Chondrocyte (in vitro differentiated cells): ENCODE data around the gene CREB3. TPM values are rescaled to one million over a fixed set of nuclear protein-coding genes. Genes with fewer than 3 reads are reported as not detected.

Source experiments
- DNase-seq: peaks from one replicate; pipeline ENCODE4 v3.0.0; 2021; ENCODE audit warnings: mixed read lengths, low spot score
- H3K27ac Mint-ChIP-seq: one replicate; pipeline ENCODE4 v1.8.0; 2021; ENCODE audit warnings: mild to moderate bottlenecking, moderate library complexity, mixed read lengths; ENCODE audit not compliant: unreplicated experiment
- H3K27me3 Mint-ChIP-seq: 2 replicates; pipeline ENCODE4 v1.8.0; 2021; ENCODE audit warnings: low read depth, mixed read lengths
- H3K36me3 Mint-ChIP-seq: 2 replicates; pipeline ENCODE4 v1.8.0; 2021; ENCODE audit warnings: low read depth, mixed read lengths
- H3K4me1 Mint-ChIP-seq: 2 replicates; pipeline ENCODE4 v1.8.0; 2021; ENCODE audit warnings: low read depth, mild to moderate bottlenecking, mixed read lengths
- H3K4me3 Mint-ChIP-seq: one replicate; pipeline ENCODE4 v1.8.0; 2021; ENCODE audit warnings: mild to moderate bottlenecking, moderate library complexity, mixed read lengths; ENCODE audit not compliant: unreplicated experiment
- H3K9me3 Mint-ChIP-seq: 2 replicates; pipeline ENCODE4 v1.8.0; 2021; ENCODE audit warnings: low read depth, mixed read lengths
- CTCF ChIP-seq: fragments of 200-600 bp; sonication (generic); IDR thresholded peaks from 2 replicates; pipeline ENCODE4 v1.5.0; 2021; ENCODE audit warnings: antibody characterized with exemption, mild to moderate bottlenecking, moderate library complexity
- total RNA-seq: library from RNA; stranded (reverse); gene quantifications from 3 replicates; pipeline ENCODE4 v1.2.1, GENCODE V29; 2021

The CREB3 gene
- total RNA-seq, 1 donor from 2014 or later, result 56.7 TPM

GRCh38 chr9:35741740-35742139 lies 9.3 kb downstream of the CREB3 start:
- Mint-ChIP-seq H3K27me3 (no peaks in the 10 kb centered on the region), H3K4me1 (peaks cover 20% of the 10 kb centered on the region), H3K9me3 (no peaks in the 10 kb centered on the region), H3K27ac (no peak overlapping the region), H3K36me3 (peaks cover 44% of the 10 kb centered on the region), H3K4me3 (no peak overlapping the region)
- TF ChIP-seq CTCF, result no peak
- DNase-seq, result no peak

- Mint-ChIP-seq H3K4me1 (peaks cover 33% of the 10 kb centered on the region), H3K9me3 (no peaks in the 10 kb centered on the region), H3K4me3 (no peak overlapping the region), H3K27ac (no peak overlapping the region), H3K27me3 (no peaks in the 10 kb centered on the region), H3K36me3 (peaks cover 33% of the 10 kb centered on the region)
- TF ChIP-seq CTCF, result no peak
- no peak for DNase-seq
These were observed 11.0 kb downstream of the CREB3 start for GRCh38 chr9:35743452-35743851.

GRCh38 chr9:35743880-35744518 lies 11.5 kb downstream of the CREB3 start:
- DNase-seq, result no peak
- Mint-ChIP-seq H3K4me1 (peaks cover 33% of the 10 kb centered on the region), H3K4me3 (no peak overlapping the region), H3K27me3 (no peaks in the 10 kb centered on the region), H3K9me3 (no peaks in the 10 kb centered on the region), H3K36me3 (peaks cover 28% of the 10 kb centered on the region), H3K27ac (no peak overlapping the region)
- no peak for TF ChIP-seq CTCF

GRCh38 chr9:35745569-35745968 lies 13.1 kb downstream of the CREB3 start:
- peaks cover 20% of the 10 kb centered on the region for H3K36me3 Mint-ChIP-seq
- no peak overlapping the region for H3K27ac Mint-ChIP-seq
- no peak for DNase-seq
- peaks cover 41% of the 10 kb centered on the region for H3K4me1 Mint-ChIP-seq
- H3K4me3 Mint-ChIP-seq, result peak overlapping the region; percentile 91
- H3K9me3 Mint-ChIP-seq, result no peaks in the 10 kb centered on the region
- no peak for TF ChIP-seq CTCF
- no peaks in the 10 kb centered on the region for H3K27me3 Mint-ChIP-seq

- no peaks in the 10 kb centered on the region for H3K9me3 Mint-ChIP-seq
- no peak for TF ChIP-seq CTCF
- no peak for DNase-seq
- peak overlapping the region; percentile 69 for H3K27ac Mint-ChIP-seq
- H3K4me1 Mint-ChIP-seq, result peaks cover 41% of the 10 kb centered on the region
- peaks cover 23% of the 10 kb centered on the region for H3K36me3 Mint-ChIP-seq
- peak overlapping the region; percentile 91 for H3K4me3 Mint-ChIP-seq
- H3K27me3 Mint-ChIP-seq, result no peaks in the 10 kb centered on the region
These were observed 14.1 kb downstream of the CREB3 start for GRCh38 chr9:35746583-35746982.
